K562 treated with DMSO at 1 percent for 48 hours (cell line): ENCODE measurements around the gene TBL1XR1. TPM values are rescaled to one million over a fixed set of nuclear protein-coding genes. Genes with fewer than 3 reads are reported as not detected.

Source experiments
- total RNA-seq: library from RNA; unstranded; fragments of 300-600 nt; gene quantifications from 2 replicates; pipeline ENCODE4 v1.2.3, GENCODE V29; 2022; ENCODE audit warnings: low replicate concordance; ENCODE audit errors: extremely low read depth

The TBL1XR1 gene
- not detected in 2 replicates for total RNA-seq

DNA sequence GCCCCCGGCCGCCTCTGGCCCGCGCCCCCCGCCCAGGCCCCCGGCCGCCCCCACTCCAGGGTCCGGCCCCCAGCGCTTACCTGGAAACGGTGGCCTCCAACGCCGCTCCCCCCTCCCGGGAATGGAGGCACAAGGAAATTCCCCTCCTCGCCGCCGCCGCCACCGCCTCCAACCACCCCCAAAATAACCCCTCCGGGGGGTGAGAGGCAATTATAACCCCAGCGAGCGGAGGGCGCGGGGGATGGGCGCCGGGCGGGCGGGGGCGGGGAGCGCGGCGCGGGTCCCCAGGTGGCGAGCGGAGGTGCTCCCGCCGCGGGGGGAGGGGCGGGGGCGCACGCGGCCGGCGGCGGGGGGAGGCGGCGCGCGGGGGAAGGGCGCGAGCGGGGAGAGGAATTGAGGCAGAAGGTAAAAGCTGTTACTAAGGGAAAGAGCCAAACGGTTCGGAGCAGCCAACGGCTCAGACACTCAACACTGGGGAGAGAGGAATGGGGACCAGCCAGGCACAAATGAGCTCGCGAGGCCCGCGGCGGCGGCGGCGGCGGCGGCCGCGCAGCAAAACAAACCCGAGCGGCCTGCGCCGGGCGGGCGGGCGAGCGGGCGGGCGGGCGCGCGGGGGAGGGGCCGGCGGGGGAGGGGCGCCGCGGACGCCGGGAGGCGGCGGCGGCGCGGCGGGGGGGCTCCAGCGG is at the start of gene TBL1XR1:
TBL1XR1 (minus strand) TSS at position 442 of the 686 bp plus-strand sequence. CDS start 132,505 bp downstream, outside the sequence.

